T-cell (primary cell): ENCODE measurements around the gene NR2F1-AS1. TPM values are rescaled to one million over a fixed set of nuclear protein-coding genes. Genes with fewer than 3 reads are reported as not detected.
"Not testable (repeated sequence)": the region's sequence is repeated elsewhere in the genome, so short reads cannot be mapped to it uniquely, and the experiment has no call there.

ENCODE experiments used
- ATAC-seq, 4 experiments: fragments of 200-7000 bp in 3 of 4; fragments of 150-1000 bp in 1 of 4; cut with Tn5 transposase; replicated peaks in 1 of 4; 1 replicate in 3 of 4; 2 replicates in 1 of 4; pipeline ENCODE4 v1.10.0; 2021; ENCODE audit warnings: moderate library complexity in 3 of 4, mild to moderate bottlenecking in 2 of 4, moderate number of reproducible peaks in 1 of 4
- CTCF ChIA-PET, 2 donors: fragments of 300-600 bp; sonication (Branson Sonifier 250); formaldehyde crosslinking; loops; one replicate each; lab custom pipeline; 2022; ENCODE audit warnings: antibody characterized with exemption in 2 of 2; lab: Charles Lee
- POLR2A ChIA-PET, 2 donors: fragments of 300-600 bp; sonication (Branson Sonifier 250); formaldehyde crosslinking; loops; one replicate each; lab custom pipeline; 2022; ENCODE audit warnings: antibody characterized with exemption in 2 of 2; lab: Charles Lee
- DNase-seq, 35 experiments: peaks; one replicate each; pipeline versions ENCODE4 v3.0.0 to v3.0.0-alpha.2; 2013 to 2023
- H3K27ac ChIP-seq: one replicate; pipeline ENCODE4 v1.5.1; 2013; ENCODE audit warnings: low read length
- H3K27me3 ChIP-seq, 2 experiments: replicated peaks in 1 of 2; 1 replicate in 1 of 2; 2 replicates in 1 of 2; pipeline versions ENCODE4 v1.6.1 to v1.7.0; 2013; ENCODE audit warnings: low read length in 1 of 2, mixed read lengths in 1 of 2; ENCODE audit not compliant: control insufficient read depth in 2 of 2, insufficient read depth in 2 of 2; ENCODE audit errors: extremely low read depth in 1 of 2
- H3K36me3 ChIP-seq, 2 donors: 1 replicate in 1 of 2; 2 replicates in 1 of 2; pipeline versions ENCODE4 v1.6.1 to v1.7.0; 2013; ENCODE audit warnings: low read length in 1 of 2; ENCODE audit not compliant: control insufficient read depth in 2 of 2, insufficient read depth in 1 of 2; ENCODE audit errors: extremely low read depth in 1 of 2
- H3K4me1 ChIP-seq, 2 experiments: 1 replicate in 1 of 2; 2 replicates in 1 of 2; pipeline versions ENCODE4 v1.6.1 to v1.7.0; 2013; ENCODE audit warnings: low read length in 2 of 2, mixed read lengths in 1 of 2; ENCODE audit not compliant: insufficient read depth in 2 of 2, control insufficient read depth in 1 of 2; ENCODE audit errors: extremely low read depth in 1 of 2
- H3K4me3 ChIP-seq, 2 donors: 1 replicate in 1 of 2; 2 replicates in 1 of 2; pipeline versions ENCODE4 v1.5.1 to v1.7.0; 2013; ENCODE audit warnings: mild to moderate bottlenecking in 2 of 2, low read length in 1 of 2, moderate library complexity in 1 of 2; ENCODE audit not compliant: control insufficient read depth in 1 of 2; ENCODE audit errors: extremely low read depth in 1 of 2
- H3K9me3 ChIP-seq: 2 replicates; pipeline ENCODE4 v1.7.0; 2013
- H3K27ac Mint-ChIP-seq, 2 donors: one replicate each; pipeline ENCODE4 v1.8.0; 2020 to 2021; ENCODE audit warnings: mild to moderate bottlenecking in 2 of 2, mixed read lengths in 2 of 2
- H3K27me3 Mint-ChIP-seq, 2 donors: one replicate each; pipeline ENCODE4 v1.8.0; 2021 to 2022; ENCODE audit warnings: mixed read lengths in 2 of 2
- H3K36me3 Mint-ChIP-seq: one replicate; pipeline ENCODE4 v1.8.0; 2021; ENCODE audit warnings: mixed read lengths
- H3K4me1 Mint-ChIP-seq, 3 donors: one replicate each; pipeline ENCODE4 v1.8.0; 2020 to 2022; ENCODE audit warnings: mixed read lengths in 3 of 3, mild to moderate bottlenecking in 1 of 3
- H3K4me3 Mint-ChIP-seq, 3 donors: one replicate each; pipeline ENCODE4 v1.8.0; 2020 to 2022; ENCODE audit warnings: mild to moderate bottlenecking in 3 of 3, mixed read lengths in 3 of 3, moderate library complexity in 3 of 3
- H3K9me3 Mint-ChIP-seq, 3 donors: one replicate each; pipeline ENCODE4 v1.8.0; 2020 to 2022; ENCODE audit warnings: mixed read lengths in 3 of 3
- WGBS: methylation state at CpG from one replicate; pipeline ENCODE4 v1.1.5; 2013; ENCODE audit warnings: missing lambda C conversion rate; ENCODE audit not compliant: insufficient coverage; 5-methylcytosine and 5-hydroxymethylcytosine counted together
- total RNA-seq, 35 experiments: library from RNA in 6 of 35; stranded (reverse) in 6 of 35; fragments of 120-200 nt in 1 of 35; gene quantifications; one replicate each; pipeline versions ENCODE4 v1.2.1 to v1.2.4 and lab custom pipeline; 2013 to 2026

The NR2F1-AS1 gene
- total RNA-seq, 5 donors from 2014 or later (not counting 1 experiment from before 2014, with no cell fraction given) = not detected

GRCh38 chr5:93456796-93457195, 124.2 kb downstream of the NR2F1-AS1 start:
- H3K36me3 Mint-ChIP-seq, H3K27ac Mint-ChIP-seq, H3K4me3 ChIP-seq, H3K27me3 ChIP-seq, POLR2A ChIA-PET, H3K9me3 Mint-ChIP-seq, DNase-seq, H3K27ac ChIP-seq, ATAC-seq, H3K4me1 ChIP-seq, H3K36me3 ChIP-seq, H3K9me3 ChIP-seq, H3K4me1 Mint-ChIP-seq, H3K27me3 Mint-ChIP-seq, H3K4me3 Mint-ChIP-seq: not testable (repeated sequence)
- CTCF ChIA-PET = interaction anchor here in 1 of 2 donors (0.5 kb wide), 1 partner anchor 148 kb away, joined by 3 read pairs; no protein-coding TSS in a partner anchor
- WGBS = no CpG with 5 or more reads among the region's 8 CpGs

DNA sequence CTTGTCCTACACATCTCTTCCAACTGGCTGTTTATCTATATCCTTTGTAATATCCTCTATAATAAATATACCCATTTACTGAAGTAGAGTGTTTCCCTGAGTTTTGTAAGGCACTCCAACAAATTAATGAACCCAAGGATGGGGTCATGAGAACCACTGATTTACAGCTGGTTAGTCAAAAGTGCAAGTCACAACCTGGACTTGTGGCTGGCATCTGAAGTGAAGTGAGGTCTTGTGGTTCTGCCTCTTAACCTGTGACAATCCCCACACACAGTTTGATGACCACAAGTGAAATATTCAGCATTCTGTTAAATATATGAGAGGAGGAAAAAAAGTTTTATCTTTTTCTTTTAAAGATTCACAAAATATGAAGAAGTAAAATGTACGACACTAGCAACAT, 126.1 kb downstream of the NR2F1-AS1 start:
- no peaks in the 10 kb centered on the region for H3K36me3 ChIP-seq
- no peaks in the 10 kb centered on the region for H3K27me3 ChIP-seq
- H3K4me1 Mint-ChIP-seq = no peaks in the 10 kb centered on the region
- ChIA-PET CTCF (no interaction called here), POLR2A (no interaction called here)
- no peaks in the 10 kb centered on the region for H3K4me1 ChIP-seq
- no peaks in the 10 kb centered on the region for H3K27me3 Mint-ChIP-seq
- H3K4me3 ChIP-seq = no peak overlapping the region
- WGBS = no CpG with 5 or more reads among the region's 1 CpG
- DNase-seq (no peak), ATAC-seq (no peak)
- no peak overlapping the region for H3K27ac ChIP-seq
- no peak overlapping the region for H3K27ac Mint-ChIP-seq
- no peaks in the 10 kb centered on the region for H3K36me3 Mint-ChIP-seq
- no peaks in the 10 kb centered on the region for H3K9me3 ChIP-seq
- H3K9me3 Mint-ChIP-seq = no peaks in the 10 kb centered on the region
- no peak overlapping the region for H3K4me3 Mint-ChIP-seq

DNA sequence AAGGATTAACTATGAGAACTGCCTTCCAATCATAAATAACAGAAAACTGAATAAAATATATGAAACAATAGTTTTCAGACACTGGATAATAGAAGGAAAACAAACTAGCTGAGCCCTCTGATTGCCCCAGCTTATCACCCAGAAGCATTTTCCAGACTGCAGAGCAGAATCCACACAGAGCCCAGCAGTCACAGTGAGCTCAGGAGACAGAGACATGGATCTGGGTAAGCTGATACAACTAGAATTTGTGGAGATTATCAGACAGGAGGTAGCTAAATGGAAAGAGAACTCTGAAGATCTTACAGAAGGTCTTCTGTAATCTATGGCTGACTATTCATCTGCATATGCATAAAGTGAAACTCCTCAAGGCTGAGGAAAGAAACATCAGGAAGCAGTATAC, 128.8 kb downstream of the NR2F1-AS1 start:
- DNase-seq (no peak), ATAC-seq (no peak)
- Histone ChIP-seq H3K27me3 (no peaks in the 10 kb centered on the region), H3K4me1 (no peaks in the 10 kb centered on the region), H3K4me3 (no peak overlapping the region), H3K27ac (no peak overlapping the region), H3K36me3 (no peaks in the 10 kb centered on the region), H3K9me3 (no peaks in the 10 kb centered on the region)
- Mint-ChIP-seq H3K9me3 (no peaks in the 10 kb centered on the region), H3K36me3 (no peaks in the 10 kb centered on the region), H3K27me3 (no peaks in the 10 kb centered on the region), H3K4me1 (no peaks in the 10 kb centered on the region), H3K4me3 (no peak overlapping the region), H3K27ac (no peak overlapping the region)
- ChIA-PET CTCF (no interaction called here), POLR2A (no interaction called here)

DNA sequence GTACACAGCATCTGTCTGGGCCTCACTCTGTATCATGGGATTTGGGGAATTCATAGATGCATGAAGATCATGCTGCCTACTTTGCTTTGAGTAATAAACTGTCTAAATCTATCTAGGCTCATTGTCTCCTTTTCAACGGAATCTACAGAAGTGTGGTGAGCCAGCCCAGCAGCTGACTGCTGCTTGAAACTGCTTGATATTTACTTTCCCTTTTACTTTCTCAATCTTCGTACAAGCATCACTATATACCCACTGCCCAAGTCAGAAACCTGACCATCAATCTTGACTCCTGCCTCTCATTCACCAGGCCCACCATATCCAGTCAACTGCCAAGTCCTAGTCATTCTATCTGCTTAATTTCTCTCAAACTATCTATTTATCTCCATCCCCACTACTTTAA, 142.9 kb downstream of the NR2F1-AS1 start:
- peaks cover 0 to 8% (median 3%) of the 10 kb centered on the region in 3 donors for H3K9me3 Mint-ChIP-seq
- no peak overlapping the region for H3K4me3 Mint-ChIP-seq
- H3K4me1 Mint-ChIP-seq = no peaks in the 10 kb centered on the region

GRCh38 chr5:93436083-93436482, 144.9 kb downstream of the NR2F1-AS1 start:
- Mint-ChIP-seq H3K27ac (no peak overlapping the region), H3K36me3 (no peaks in the 10 kb centered on the region), H3K4me3 (no peak overlapping the region), H3K9me3 (peaks cover 0 to 7% (median 3%) of the 10 kb centered on the region in 3 donors), H3K27me3 (peaks cover 4 to 6% of the 10 kb centered on the region in 2 donors), H3K4me1 (no peaks in the 10 kb centered on the region)
- DNase-seq (no peak), ATAC-seq (no peak)
- ChIA-PET CTCF (no interaction called here), POLR2A (no interaction called here)
- no peaks in the 10 kb centered on the region for H3K36me3 ChIP-seq
- H3K27ac ChIP-seq = no peak overlapping the region
- H3K9me3 ChIP-seq = no peaks in the 10 kb centered on the region
- no peaks in the 10 kb centered on the region for H3K27me3 ChIP-seq
- no peak overlapping the region for H3K4me3 ChIP-seq
- H3K4me1 ChIP-seq = no peaks in the 10 kb centered on the region

More for the DNA sequence above, 142.9 kb downstream of the NR2F1-AS1 start:
- 68% methylated on average over 2 of the region's 2 CpGs for WGBS
- DNase-seq (no peak), ATAC-seq (no peak)
- ChIA-PET POLR2A (no interaction called here), CTCF (no interaction called here)
- H3K27ac ChIP-seq = no peak overlapping the region
- Mint-ChIP-seq H3K27me3 (peaks cover 4 to 6% of the 10 kb centered on the region in 2 donors), H3K36me3 (no peaks in the 10 kb centered on the region), H3K27ac (no peak overlapping the region)
- H3K27me3 ChIP-seq = no peaks in the 10 kb centered on the region
- no peaks in the 10 kb centered on the region for H3K36me3 ChIP-seq
- no peaks in the 10 kb centered on the region for H3K9me3 ChIP-seq
- no peak overlapping the region for H3K4me3 ChIP-seq
- H3K4me1 ChIP-seq = no peaks in the 10 kb centered on the region

- ATAC-seq (no peak), DNase-seq (no peak)
- Mint-ChIP-seq H3K27ac (no peak overlapping the region), H3K4me3 (no peak overlapping the region), H3K9me3 (no peaks in the 10 kb centered on the region), H3K4me1 (no peaks in the 10 kb centered on the region), H3K36me3 (no peaks in the 10 kb centered on the region), H3K27me3 (peaks cover 3 to 6% of the 10 kb centered on the region in 2 donors)
- no peak overlapping the region for H3K27ac ChIP-seq
- no peaks in the 10 kb centered on the region for H3K36me3 ChIP-seq
- H3K4me1 ChIP-seq = no peaks in the 10 kb centered on the region
- POLR2A ChIA-PET = no interaction called here
- H3K27me3 ChIP-seq = no peaks in the 10 kb centered on the region
- no CpG with 5 or more reads among the region's 1 CpG for WGBS
- no peak overlapping the region for H3K4me3 ChIP-seq
- no peaks in the 10 kb centered on the region for H3K9me3 ChIP-seq
- CTCF ChIA-PET = no interaction called here
Measured at GRCh38 chr5:93433422-93433821, 147.6 kb downstream of the NR2F1-AS1 start.

DNA sequence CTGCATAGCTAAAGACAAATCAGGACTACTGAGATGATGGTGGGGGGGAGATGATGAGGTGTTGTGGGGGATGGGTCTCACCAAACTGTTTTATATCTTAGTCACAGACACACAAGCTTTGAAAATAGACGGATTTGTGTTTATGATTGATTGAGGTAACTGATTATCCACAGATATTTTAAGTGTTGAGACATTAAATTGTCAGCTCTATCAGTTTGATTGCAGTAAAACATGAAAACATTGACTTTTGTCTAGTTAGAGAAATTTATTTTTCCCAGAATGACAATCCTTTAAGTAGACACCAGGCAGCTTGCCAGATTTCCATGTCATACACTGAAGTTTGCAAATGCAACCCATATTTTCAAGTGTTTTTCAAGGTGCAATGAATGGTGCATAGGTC, 149.8 kb downstream of the NR2F1-AS1 start:
- H3K9me3 ChIP-seq = no peaks in the 10 kb centered on the region
- H3K4me1 Mint-ChIP-seq = no peaks in the 10 kb centered on the region
- no peaks in the 10 kb centered on the region for H3K27me3 ChIP-seq
- H3K36me3 Mint-ChIP-seq = no peaks in the 10 kb centered on the region
- peaks cover 3 to 6% of the 10 kb centered on the region in 2 donors for H3K27me3 Mint-ChIP-seq
- ChIA-PET POLR2A (no interaction called here), CTCF (no interaction called here)
- H3K27ac Mint-ChIP-seq = no peak overlapping the region
- no CpG with 5 or more reads among the region's 1 CpG for WGBS
- ATAC-seq (no peak), DNase-seq (no peak)
- no peak overlapping the region for H3K27ac ChIP-seq
- H3K4me3 ChIP-seq = no peak overlapping the region
- H3K36me3 ChIP-seq = no peaks in the 10 kb centered on the region
- H3K4me1 ChIP-seq = no peaks in the 10 kb centered on the region
- H3K9me3 Mint-ChIP-seq = no peaks in the 10 kb centered on the region
- H3K4me3 Mint-ChIP-seq = no peak overlapping the region
